Activated CD8-positive, alpha-beta memory T cell treated with anti-CD3 and anti-CD28 coated beads for 4 hours (primary cell): ENCODE data around the gene SLC35A4.
"Not testable (repeated sequence)": the region's sequence is repeated elsewhere in the genome, so short reads cannot be mapped to it uniquely, and the experiment has no call there.

Source experiments
- DNase-seq, 2 donors: peaks; one replicate each; pipeline ENCODE4 v3.0.0-alpha.2; 2020; ENCODE audit warnings: low read depth in 2 of 2

The SLC35A4 gene

GRCh38 chr5:140557965-140558364 lies 6.7 kb upstream of the SLC35A4 start:
- DNase-seq, result no peak

GRCh38 chr5:140558542-140558941 lies 6.1 kb upstream of the SLC35A4 start:
- no peak for DNase-seq

- no peak for DNase-seq
These were observed 4.4 kb upstream of the SLC35A4 start for GRCh38 chr5:140560227-140560626.

- no peak for DNase-seq
These were observed 2.7 kb upstream of the SLC35A4 start for GRCh38 chr5:140561753-140562523.

GRCh38 chr5:140563596-140563995 lies 1.0 kb upstream of the SLC35A4 start:
- DNase-seq, result no peak

- DNase-seq, result no peak
These were observed 574 bp downstream of the SLC35A4 start for GRCh38 chr5:140565024-140565779.

GRCh38 chr5:140565780-140566095 lies 1.1 kb downstream of the SLC35A4 start:
- no peak for DNase-seq

GRCh38 chr5:140566665-140567064 lies 2.0 kb downstream of the SLC35A4 start:
- no peak for DNase-seq

- no peak for DNase-seq
These were observed 2.6 kb downstream of the SLC35A4 start for GRCh38 chr5:140567136-140567818.

GRCh38 chr5:140567871-140568270 lies 3.2 kb downstream of the SLC35A4 start:
- DNase-seq, result no peak

GRCh38 chr5:140568443-140569063 lies 3.9 kb downstream of the SLC35A4 start:
- DNase-seq, result no peak

- no peak for DNase-seq
These were observed 4.6 kb downstream of the SLC35A4 start for GRCh38 chr5:140569197-140569596.

GRCh38 chr5:140570058-140570457 lies 5.4 kb downstream of the SLC35A4 start:
- DNase-seq, result no peak

- no peak for DNase-seq
These were observed 5.9 kb downstream of the SLC35A4 start for GRCh38 chr5:140570488-140570887.

GRCh38 chr5:140571105-140571504 lies 6.5 kb downstream of the SLC35A4 start:
- no peak for DNase-seq

GRCh38 chr5:140573683-140574082 lies 9.1 kb downstream of the SLC35A4 start:
- no peak for DNase-seq

GRCh38 chr5:140574165-140574564 lies 9.5 kb downstream of the SLC35A4 start:
- no peak for DNase-seq

- no peak for DNase-seq
These were observed 10.7 kb downstream of the SLC35A4 start for GRCh38 chr5:140575309-140575708.

GRCh38 chr5:140576776-140577201 lies 12.2 kb downstream of the SLC35A4 start:
- DNase-seq, result no peak

- not testable (repeated sequence) for DNase-seq
These were observed 14.6 kb downstream of the SLC35A4 start for GRCh38 chr5:140579188-140579747.

GRCh38 chr5:140587495-140587894 lies 22.9 kb downstream of the SLC35A4 start:
- no peak for DNase-seq
